Astrocyte (in vitro differentiated cells and primary cell): ENCODE data around the gene CHKA. TPM values are rescaled to one million over a fixed set of nuclear protein-coding genes. Genes with fewer than 3 reads are reported as not detected.
A peak's percentile ranks its signal among the peaks of the same experiment; 100 is the strongest.

ENCODE experiments used
- DNase-seq: peaks from one replicate; pipeline ENCODE4 v3.0.0-alpha.2; 2010; ENCODE audit warnings: low read depth
- FAIRE-seq: peaks from 2 replicates; lab custom pipeline; 2011; peaks lifted over from hg19 to GRCh38; lab: Jason Lieb, UNC
- H2AFZ ChIP-seq: 2 replicates; pipeline ENCODE4 v1.6.0; 2012; ENCODE audit warnings: low read depth, low read length, inconsistent platforms
- H3K27ac ChIP-seq: 2 replicates; pipeline ENCODE4 v1.5.1; 2011; ENCODE audit warnings: low read depth, low read length, inconsistent platforms
- H3K27me3 ChIP-seq: 2 replicates; pipeline ENCODE4 v1.6.0; 2011; ENCODE audit warnings: low read length, inconsistent platforms; ENCODE audit not compliant: insufficient read depth
- H3K36me3 ChIP-seq: 2 replicates; pipeline ENCODE4 v1.5.1; 2011; ENCODE audit warnings: low read length, inconsistent platforms; ENCODE audit not compliant: insufficient read depth
- H3K4me1 ChIP-seq: 2 replicates; pipeline ENCODE4 v1.5.1; 2011; ENCODE audit warnings: low read length, inconsistent platforms; ENCODE audit not compliant: insufficient read depth
- H3K4me2 ChIP-seq: 2 replicates; pipeline ENCODE4 v1.6.0; 2012; ENCODE audit warnings: low read length, inconsistent platforms
- H3K4me3 ChIP-seq: 2 replicates; pipeline ENCODE4 v1.5.1; 2011; ENCODE audit warnings: low read depth, mild to moderate bottlenecking, low read length, inconsistent platforms; ENCODE audit not compliant: insufficient read depth
- H3K79me2 ChIP-seq: 2 replicates; pipeline ENCODE4 v1.6.0; 2012; ENCODE audit warnings: mild to moderate bottlenecking, low read length, inconsistent platforms; ENCODE audit not compliant: insufficient read depth
- H3K9ac ChIP-seq: 2 replicates; pipeline ENCODE4 v1.6.0; 2012; ENCODE audit warnings: mild to moderate bottlenecking, low read length, inconsistent platforms
- H3K9me3 ChIP-seq: 2 replicates; pipeline ENCODE4 v1.5.1; 2012; ENCODE audit warnings: low read depth, mild to moderate bottlenecking, low read length, inconsistent platforms; ENCODE audit not compliant: insufficient read depth
- H4K20me1 ChIP-seq: 2 replicates; pipeline ENCODE4 v1.6.0; 2012; ENCODE audit warnings: low read length, inconsistent platforms; ENCODE audit not compliant: insufficient read depth
- H3K27ac Mint-ChIP-seq: one replicate; pipeline ENCODE4 v1.8.0; 2021; ENCODE audit warnings: mild to moderate bottlenecking, mixed read lengths; ENCODE audit not compliant: unreplicated experiment
- H3K27me3 Mint-ChIP-seq: one replicate; pipeline ENCODE4 v1.8.0; 2021; ENCODE audit warnings: low read depth, mixed read lengths; ENCODE audit not compliant: unreplicated experiment
- H3K36me3 Mint-ChIP-seq: one replicate; pipeline ENCODE4 v1.8.0; 2021; ENCODE audit warnings: low read depth, mixed read lengths; ENCODE audit not compliant: unreplicated experiment
- H3K4me1 Mint-ChIP-seq: one replicate; pipeline ENCODE4 v1.8.0; 2021; ENCODE audit warnings: low read depth, mixed read lengths; ENCODE audit not compliant: unreplicated experiment
- H3K4me3 Mint-ChIP-seq: one replicate; pipeline ENCODE4 v1.8.0; 2021; ENCODE audit warnings: mild to moderate bottlenecking, moderate library complexity, mixed read lengths; ENCODE audit not compliant: unreplicated experiment
- H3K9me3 Mint-ChIP-seq: one replicate; pipeline ENCODE4 v1.8.0; 2021; ENCODE audit warnings: mild to moderate bottlenecking, mixed read lengths; ENCODE audit not compliant: unreplicated experiment
- CTCF ChIP-seq: IDR thresholded peaks from 2 replicates; pipeline ENCODE4 v1.5.1; 2011; ENCODE audit warnings: low read depth, mild to moderate bottlenecking, inconsistent platforms, low read length, moderate library complexity; ENCODE audit not compliant: insufficient read depth
- EZH2 ChIP-seq: IDR thresholded peaks from 2 replicates; pipeline ENCODE4 v1.6.1; 2012; ENCODE audit warnings: mild to moderate bottlenecking, low read length, inconsistent platforms; ENCODE audit not compliant: insufficient read depth
- total RNA-seq: library from RNA; stranded (reverse); gene quantifications from 2 replicates; pipeline ENCODE4 v1.2.1, GENCODE V29; 2021

The CHKA gene
- total RNA-seq, 1 donor from 2014 or later, result 37.7 TPM

DNA sequence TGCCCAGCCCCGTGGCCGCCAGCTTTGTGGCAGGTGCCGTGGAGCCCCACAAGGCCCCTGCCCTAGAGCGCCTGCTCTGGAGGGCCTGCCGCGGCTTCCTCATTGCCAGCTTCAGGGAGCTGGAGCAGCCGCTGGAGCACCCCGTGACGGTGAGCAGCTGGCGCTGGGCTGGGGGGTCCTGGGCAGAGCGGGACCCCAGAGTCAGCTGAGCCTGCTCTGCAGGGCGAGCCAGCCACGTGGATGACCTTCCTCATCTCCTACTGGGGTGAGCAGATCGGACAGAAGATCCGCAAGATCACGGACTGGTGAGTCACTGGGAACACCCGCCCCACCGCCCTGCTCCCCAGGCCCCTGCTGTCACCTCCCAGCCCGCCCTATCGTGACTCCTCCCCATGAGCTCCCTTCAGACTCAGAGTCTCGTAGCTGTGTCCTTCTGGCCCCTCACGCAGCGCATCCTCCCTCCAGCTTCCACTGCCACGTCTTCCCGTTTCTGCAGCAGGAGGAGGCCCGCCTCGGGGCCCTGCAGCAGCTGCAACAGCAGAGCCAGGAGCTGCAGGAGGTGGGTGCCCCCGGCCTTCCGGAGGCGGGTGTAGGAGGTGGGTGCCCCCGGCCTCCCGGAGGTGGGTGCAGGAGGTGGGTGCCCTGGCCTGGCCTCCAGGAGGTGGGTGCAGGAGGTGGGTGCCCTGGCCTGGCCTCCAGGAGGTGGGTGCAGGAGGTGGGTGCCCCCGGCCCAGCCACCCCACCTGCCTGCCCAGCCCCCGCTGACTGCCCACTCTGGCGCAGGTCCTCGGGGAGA, 77.6 kb downstream of the CHKA start:
- no peak overlapping the region for H3K4me3 Mint-ChIP-seq
- Histone ChIP-seq H3K4me3 (no peak overlapping the region), H3K27me3 (no peaks in the 10 kb centered on the region), H3K4me2 (peak overlapping the region; percentile 32), H3K36me3 (no peaks in the 10 kb centered on the region), H3K9ac (no peak overlapping the region), H2AFZ (no peak overlapping the region), H3K27ac (no peak overlapping the region), H3K9me3 (no peaks in the 10 kb centered on the region), H3K79me2 (peaks cover 32% of the 10 kb centered on the region), H3K4me1 (peaks cover 25% of the 10 kb centered on the region), H4K20me1 (peaks cover 21% of the 10 kb centered on the region)
- H3K36me3 Mint-ChIP-seq, result peaks cover 2% of the 10 kb centered on the region
- H3K27me3 Mint-ChIP-seq, result no peaks in the 10 kb centered on the region
- H3K4me1 Mint-ChIP-seq, result peaks cover 4% of the 10 kb centered on the region
- no peak for FAIRE-seq
- no peaks in the 10 kb centered on the region for H3K9me3 Mint-ChIP-seq
- H3K27ac Mint-ChIP-seq, result no peak overlapping the region
- TF ChIP-seq CTCF, result no peak
- no peak for TF ChIP-seq EZH2
- peak; percentile 22 for DNase-seq

DNA sequence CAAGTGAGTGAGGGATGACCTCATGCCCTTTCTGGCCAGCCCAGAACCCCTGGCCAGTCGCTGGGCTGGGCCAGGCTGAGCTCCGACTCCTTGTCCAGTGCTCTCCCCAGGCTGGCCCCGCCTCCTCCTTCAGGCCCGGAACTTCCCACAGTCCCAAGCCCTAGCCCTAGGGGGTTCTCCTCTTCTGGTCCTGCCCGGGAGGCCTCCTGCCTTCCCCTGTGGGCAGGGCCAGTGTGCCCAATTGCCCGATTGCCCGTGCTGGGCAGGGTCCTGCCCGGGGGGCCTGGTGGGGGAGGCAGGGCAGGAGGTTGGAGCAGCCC, 78.2 kb downstream of the CHKA start:
- Histone ChIP-seq H2AFZ (no peak overlapping the region), H3K9ac (no peak overlapping the region), H3K4me1 (peaks cover 30% of the 10 kb centered on the region), H3K4me2 (peak overlapping the region; percentile 32), H3K36me3 (no peaks in the 10 kb centered on the region), H4K20me1 (peaks cover 21% of the 10 kb centered on the region), H3K27ac (no peak overlapping the region), H3K27me3 (no peaks in the 10 kb centered on the region), H3K9me3 (no peaks in the 10 kb centered on the region), H3K4me3 (no peak overlapping the region), H3K79me2 (peaks cover 35% of the 10 kb centered on the region)
- peaks cover 4% of the 10 kb centered on the region for H3K4me1 Mint-ChIP-seq
- TF ChIP-seq CTCF, result no peak
- no peak for TF ChIP-seq EZH2
- DNase-seq (no peak), FAIRE-seq (no peak)
- no peaks in the 10 kb centered on the region for H3K9me3 Mint-ChIP-seq
- H3K4me3 Mint-ChIP-seq, result no peak overlapping the region
- H3K27me3 Mint-ChIP-seq, result no peaks in the 10 kb centered on the region
- peaks cover 2% of the 10 kb centered on the region for H3K36me3 Mint-ChIP-seq
- no peak overlapping the region for H3K27ac Mint-ChIP-seq
